AG08395 (cell line): ENCODE measurements around the gene RRN3.
"Not testable (repeated sequence)": the region's sequence is repeated elsewhere in the genome, so short reads cannot be mapped to it uniquely, and the experiment has no call there.

Source experiments
- DNase-seq: peaks from one replicate; pipeline ENCODE4 v3.0.0; 2012; ENCODE audit warnings: mixed read lengths, low spot score

The RRN3 gene

GRCh38 chr16:15096583-15096972, 2.5 kb upstream of the RRN3 start:
- DNase-seq = not testable (repeated sequence)

GRCh38 chr16:15093571-15093954, 509 bp downstream of the RRN3 start:
- DNase-seq = not testable (repeated sequence)

GRCh38 chr16:15090663-15091269, 3.3 kb downstream of the RRN3 start:
- DNase-seq = not testable (repeated sequence)

GRCh38 chr16:15082788-15083187, 11.3 kb downstream of the RRN3 start:
- DNase-seq = not testable (repeated sequence)

GRCh38 chr16:15080883-15081282, 13.2 kb downstream of the RRN3 start:
- DNase-seq = not testable (repeated sequence)

GRCh38 chr16:15076161-15076560, 17.9 kb downstream of the RRN3 start:
- DNase-seq = not testable (repeated sequence)

GRCh38 chr16:15073101-15073500, 21.0 kb downstream of the RRN3 start:
- DNase-seq = no peak

- DNase-seq = not testable (repeated sequence)
Measured at GRCh38 chr16:15071916-15072769, 21.9 kb downstream of the RRN3 start.

GRCh38 chr16:15071013-15071412, 23.1 kb downstream of the RRN3 start:
- not testable (repeated sequence) for DNase-seq

- DNase-seq = not testable (repeated sequence)
Measured at GRCh38 chr16:15066690-15067089, 27.4 kb downstream of the RRN3 start.

GRCh38 chr16:15065961-15066360, 28.1 kb downstream of the RRN3 start:
- not testable (repeated sequence) for DNase-seq

- not testable (repeated sequence) for DNase-seq
Measured at GRCh38 chr16:15062085-15062810, 31.8 kb downstream of the RRN3 start.

GRCh38 chr16:15059324-15059723, 34.7 kb downstream of the RRN3 start:
- DNase-seq = no peak

GRCh38 chr16:15057681-15058417, 36.2 kb downstream of the RRN3 start:
- no peak for DNase-seq

GRCh38 chr16:15055141-15056053, 38.7 kb downstream of the RRN3 start:
- DNase-seq = peak; percentile 12

GRCh38 chr16:15054357-15055140, 39.5 kb downstream of the RRN3 start:
- DNase-seq = no peak

GRCh38 chr16:15053904-15054303, 40.2 kb downstream of the RRN3 start:
- DNase-seq = no peak

- DNase-seq = peak; percentile 26
Measured at GRCh38 chr16:15052747-15053476, 41.2 kb downstream of the RRN3 start.

- DNase-seq = no peak
Measured at GRCh38 chr16:15051387-15051951, 42.6 kb downstream of the RRN3 start.
